Amniotic epithelial cell (primary cell): ENCODE data around the gene ANHX.

Experiments
- DNase-seq: peaks from one replicate; pipeline ENCODE4 v3.0.0-alpha.2; 2010; ENCODE audit warnings: low read depth

Gene ANHX

GRCh38 chr12:133202493-133203343 lies 33.0 kb downstream of the ANHX start:
- peak; percentile 41 for DNase-seq

- no peak for DNase-seq
Measured at GRCh38 chr12:133201888-133202287, 33.8 kb downstream of the ANHX start.

- no peak for DNase-seq
Measured at GRCh38 chr12:133192847-133193246, 42.8 kb downstream of the ANHX start.

GRCh38 chr12:133190176-133190575 lies 45.5 kb downstream of the ANHX start:
- DNase-seq: no peak

GRCh38 chr12:133181238-133181959 lies 54.3 kb downstream of the ANHX start, which contains the start of gene ZNF268:
Gene ZNF268, plus strand, starts transcription at chr12:133181495. Its CDS starts 503 bp downstream, at chr12:133181998.
- DNase-seq: peak; percentile 89

- no peak for DNase-seq
Measured at GRCh38 chr12:133180669-133181068, 55.0 kb downstream of the ANHX start.

- no peak for DNase-seq
Measured at GRCh38 chr12:133174901-133175300, 60.8 kb downstream of the ANHX start.

GRCh38 chr12:133172491-133172890 lies 63.2 kb downstream of the ANHX start:
- DNase-seq: no peak
